Activated naive CD8-positive, alpha-beta T cell (primary cell): ENCODE results near the gene MRPS9.

Experiments used
- H3K27ac Mint-ChIP-seq: one replicate; pipeline ENCODE4 v1.8.0; 2021; ENCODE audit warnings: mixed read lengths
- H3K27me3 Mint-ChIP-seq: one replicate; pipeline ENCODE4 v1.8.0; 2021; ENCODE audit warnings: mixed read lengths
- H3K36me3 Mint-ChIP-seq: one replicate; pipeline ENCODE4 v1.8.0; 2021; ENCODE audit warnings: mixed read lengths
- H3K4me1 Mint-ChIP-seq: one replicate; pipeline ENCODE4 v1.8.0; 2021; ENCODE audit warnings: low read depth, mixed read lengths
- H3K4me3 Mint-ChIP-seq: one replicate; pipeline ENCODE4 v1.8.0; 2021; ENCODE audit warnings: mild to moderate bottlenecking, mixed read lengths
- H3K9me3 Mint-ChIP-seq: one replicate; pipeline ENCODE4 v1.8.0; 2021; ENCODE audit warnings: low read depth, mixed read lengths

The MRPS9 gene

DNA sequence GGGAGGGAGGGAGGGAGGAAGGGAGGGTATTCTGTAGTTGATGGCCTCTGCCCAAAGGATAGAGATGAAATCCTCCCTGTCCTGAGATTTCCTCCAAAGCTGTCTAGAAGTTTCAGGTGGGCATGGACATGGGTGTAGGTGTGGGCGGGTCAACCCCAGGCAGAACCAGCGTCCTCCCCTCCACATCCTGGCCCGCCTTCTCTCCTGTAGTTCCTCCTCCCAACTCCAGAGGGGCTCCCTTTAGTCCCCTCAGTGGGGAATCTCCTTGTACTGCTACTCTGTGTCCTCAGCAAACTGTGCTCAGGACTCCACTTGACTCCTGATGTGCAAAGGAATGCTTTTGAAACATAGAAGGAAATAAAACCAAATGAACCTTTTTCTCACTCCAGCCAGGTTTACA lies 88.1 kb downstream of the MRPS9 start:
- peaks cover 2% of the 10 kb centered on the region for H3K36me3 Mint-ChIP-seq
- no peak overlapping the region for H3K27ac Mint-ChIP-seq
- peaks cover 5% of the 10 kb centered on the region for H3K27me3 Mint-ChIP-seq
- no peaks in the 10 kb centered on the region for H3K4me1 Mint-ChIP-seq
- H3K4me3 Mint-ChIP-seq = no peak overlapping the region
- no peaks in the 10 kb centered on the region for H3K9me3 Mint-ChIP-seq

DNA sequence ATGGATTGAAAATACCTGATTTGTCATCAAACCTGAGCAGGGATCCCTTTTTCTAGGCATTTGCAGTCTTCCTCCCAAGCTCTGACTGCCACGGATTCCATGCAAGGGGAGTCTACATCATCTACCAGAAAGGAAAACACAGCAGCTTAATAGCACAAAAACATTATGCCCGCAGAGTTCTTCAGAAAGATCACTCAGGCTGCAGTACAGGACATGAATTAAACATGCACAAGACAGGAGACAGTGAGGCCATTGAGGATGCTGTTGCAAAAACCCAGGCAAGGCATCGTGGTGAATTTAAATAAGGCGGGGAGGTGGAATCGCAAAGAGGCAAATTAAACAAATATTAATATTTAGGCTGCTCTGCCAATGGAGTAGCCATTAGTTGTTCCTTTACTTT lies 88.5 kb downstream of the MRPS9 start:
- Mint-ChIP-seq H3K27ac (no peak overlapping the region), H3K36me3 (peaks cover 2% of the 10 kb centered on the region), H3K4me1 (no peaks in the 10 kb centered on the region), H3K9me3 (no peaks in the 10 kb centered on the region), H3K27me3 (peaks cover 5% of the 10 kb centered on the region), H3K4me3 (no peak overlapping the region)

DNA sequence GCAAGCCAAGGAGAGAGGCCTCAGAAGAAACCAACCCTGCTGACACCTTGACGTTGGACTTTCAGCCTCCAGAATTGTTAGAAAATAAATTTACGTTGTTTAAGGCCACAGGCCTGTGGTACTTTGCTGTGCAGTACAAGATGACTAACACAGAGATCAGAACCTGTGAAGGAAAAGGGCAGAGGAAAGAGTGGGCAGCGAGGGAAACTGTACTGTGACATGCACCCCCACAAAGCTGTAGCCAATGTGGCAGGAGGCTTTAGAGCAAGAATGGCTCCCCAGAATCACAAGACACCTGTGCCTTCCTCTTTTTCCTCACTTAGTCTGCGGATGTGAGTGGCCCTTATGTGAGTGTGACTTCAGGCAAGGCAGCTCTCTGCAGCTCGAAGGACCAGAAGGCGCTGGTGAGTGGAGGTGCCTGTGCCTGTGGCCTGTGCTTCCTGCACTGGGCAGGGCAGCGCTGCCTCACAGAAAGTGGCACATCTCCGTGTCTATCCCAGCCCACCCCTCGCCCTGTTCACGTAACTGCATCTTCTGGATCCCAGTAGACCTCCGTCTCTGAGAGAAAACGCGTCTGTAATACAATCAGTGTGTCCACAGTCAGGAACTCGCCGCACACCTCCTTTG lies 89.5 kb downstream of the MRPS9 start:
- no peak overlapping the region for H3K4me3 Mint-ChIP-seq
- no peak overlapping the region for H3K27ac Mint-ChIP-seq
- no peaks in the 10 kb centered on the region for H3K4me1 Mint-ChIP-seq
- H3K36me3 Mint-ChIP-seq = peaks cover 2% of the 10 kb centered on the region
- H3K27me3 Mint-ChIP-seq = peaks cover 5% of the 10 kb centered on the region
- H3K9me3 Mint-ChIP-seq = no peaks in the 10 kb centered on the region

DNA sequence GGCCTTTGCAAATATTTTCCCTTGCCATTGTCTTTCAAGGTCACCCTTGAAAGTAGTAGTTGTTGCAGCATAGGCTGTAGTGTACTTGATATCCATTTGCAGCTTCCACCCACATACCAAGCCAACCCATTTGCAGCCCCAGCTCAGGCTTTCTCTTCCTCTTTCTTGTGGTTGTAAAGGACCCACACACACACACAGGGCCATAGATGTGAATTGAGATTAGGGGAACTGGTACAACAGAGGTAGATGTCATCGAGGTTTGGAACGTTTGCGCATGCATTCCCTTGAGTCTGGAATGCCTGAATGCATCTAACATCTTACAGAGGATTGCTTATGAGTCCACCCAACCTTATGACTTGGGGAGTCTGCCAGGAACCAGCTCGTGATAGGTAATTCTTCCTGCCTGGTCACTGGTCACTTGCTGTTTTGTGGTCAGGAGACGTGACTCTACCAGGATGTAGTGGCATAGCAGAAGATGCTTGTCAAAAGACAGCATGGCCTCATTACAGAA lies 91.9 kb downstream of the MRPS9 start:
- no peak overlapping the region for H3K27ac Mint-ChIP-seq
- peaks cover 2% of the 10 kb centered on the region for H3K36me3 Mint-ChIP-seq
- peaks cover 5% of the 10 kb centered on the region for H3K27me3 Mint-ChIP-seq
- H3K9me3 Mint-ChIP-seq = no peaks in the 10 kb centered on the region
- no peak overlapping the region for H3K4me3 Mint-ChIP-seq
- no peaks in the 10 kb centered on the region for H3K4me1 Mint-ChIP-seq

DNA sequence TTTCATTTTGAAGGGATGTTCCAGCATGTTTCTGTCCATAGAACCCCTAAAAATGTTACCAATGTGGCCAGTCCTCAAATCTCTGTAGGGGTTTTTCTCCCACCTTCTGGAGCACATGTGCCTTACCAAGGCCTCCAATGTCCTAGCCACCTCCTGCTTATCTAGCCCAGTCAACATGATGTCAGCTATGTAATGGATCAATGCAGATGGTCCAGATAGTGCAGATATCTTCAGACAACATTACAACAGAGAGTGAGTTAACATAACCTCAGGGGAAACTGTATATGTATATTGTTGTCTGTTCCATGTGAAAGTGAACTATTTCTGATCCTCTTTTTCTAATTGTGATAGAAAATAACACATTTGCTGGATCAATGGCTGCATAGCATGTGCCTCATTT lies 92.7 kb downstream of the MRPS9 start:
- Mint-ChIP-seq H3K4me3 (no peak overlapping the region), H3K27ac (no peak overlapping the region), H3K36me3 (peaks cover 2% of the 10 kb centered on the region)

DNA sequence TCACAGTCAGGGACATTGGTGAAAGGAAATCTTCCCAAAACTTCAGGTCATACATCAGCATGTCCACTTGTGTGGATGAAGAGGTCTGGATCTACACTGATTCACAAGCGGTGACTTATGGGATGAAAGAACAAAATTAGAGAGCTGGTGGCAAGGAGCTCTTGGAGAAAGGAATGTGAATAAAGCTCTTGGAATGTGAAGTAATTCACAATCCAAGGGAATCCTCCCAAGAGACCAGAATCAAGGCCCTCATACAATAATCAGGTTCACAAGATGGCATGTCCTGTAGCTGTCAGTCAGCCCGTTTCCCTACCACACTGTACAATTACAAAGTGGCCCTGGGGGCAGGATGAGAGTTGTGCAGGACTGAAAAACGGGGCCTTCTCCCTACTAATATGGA lies 96.2 kb downstream of the MRPS9 start:
- Mint-ChIP-seq H3K4me3 (no peak overlapping the region), H3K27ac (no peak overlapping the region), H3K9me3 (no peaks in the 10 kb centered on the region), H3K27me3 (no peaks in the 10 kb centered on the region), H3K36me3 (no peaks in the 10 kb centered on the region), H3K4me1 (no peaks in the 10 kb centered on the region)

More for the DNA sequence above, 92.7 kb downstream of the MRPS9 start:
- H3K27me3 Mint-ChIP-seq = peaks cover 5% of the 10 kb centered on the region
- H3K9me3 Mint-ChIP-seq = no peaks in the 10 kb centered on the region
- H3K4me1 Mint-ChIP-seq = no peaks in the 10 kb centered on the region

DNA sequence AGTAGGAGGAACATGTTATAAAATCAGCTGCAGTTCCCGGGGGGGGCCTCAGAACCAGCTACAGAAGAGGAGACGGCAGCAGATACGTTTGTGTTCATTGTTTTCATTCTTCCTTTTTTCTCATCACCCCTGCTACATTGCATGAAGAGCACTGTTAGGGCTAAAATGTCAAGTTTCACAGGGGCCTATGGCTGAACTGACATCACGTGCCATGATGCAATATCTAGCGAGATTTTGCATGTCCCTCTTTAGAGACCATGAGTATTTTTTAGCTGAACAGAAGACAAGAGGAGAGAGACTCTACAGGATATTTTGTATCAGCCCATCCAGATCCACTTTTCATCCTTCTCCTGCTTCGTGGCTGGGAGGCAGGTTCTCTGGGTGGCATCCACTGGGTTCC lies 97.6 kb downstream of the MRPS9 start:
- Mint-ChIP-seq H3K36me3 (no peaks in the 10 kb centered on the region), H3K27me3 (peaks cover 2% of the 10 kb centered on the region), H3K4me3 (no peak overlapping the region), H3K4me1 (no peaks in the 10 kb centered on the region), H3K9me3 (no peaks in the 10 kb centered on the region), H3K27ac (no peak overlapping the region)

DNA sequence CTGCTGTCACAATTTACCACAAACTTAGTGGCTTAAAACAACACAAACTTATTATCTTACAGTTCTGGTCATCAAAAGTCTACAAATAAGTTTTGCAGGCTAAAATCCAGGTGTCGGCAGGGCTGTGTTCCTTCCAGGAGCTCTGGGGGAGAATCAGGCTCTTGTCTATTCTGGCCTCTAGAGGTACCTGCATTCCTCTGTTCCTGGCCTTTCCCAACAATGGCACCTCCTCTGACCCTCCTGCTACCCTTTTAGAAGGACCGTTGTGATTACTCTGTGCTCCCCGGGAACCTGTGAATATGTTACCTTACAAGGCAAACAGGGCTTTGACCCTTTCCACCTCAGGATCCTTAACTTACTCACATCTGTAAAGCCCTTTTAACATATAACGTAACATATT lies 98.5 kb downstream of the MRPS9 start:
- H3K4me3 Mint-ChIP-seq = no peak overlapping the region
- H3K9me3 Mint-ChIP-seq = no peaks in the 10 kb centered on the region
- no peaks in the 10 kb centered on the region for H3K36me3 Mint-ChIP-seq
- H3K27me3 Mint-ChIP-seq = peaks cover 2% of the 10 kb centered on the region
- no peaks in the 10 kb centered on the region for H3K4me1 Mint-ChIP-seq
- H3K27ac Mint-ChIP-seq = no peak overlapping the region

DNA sequence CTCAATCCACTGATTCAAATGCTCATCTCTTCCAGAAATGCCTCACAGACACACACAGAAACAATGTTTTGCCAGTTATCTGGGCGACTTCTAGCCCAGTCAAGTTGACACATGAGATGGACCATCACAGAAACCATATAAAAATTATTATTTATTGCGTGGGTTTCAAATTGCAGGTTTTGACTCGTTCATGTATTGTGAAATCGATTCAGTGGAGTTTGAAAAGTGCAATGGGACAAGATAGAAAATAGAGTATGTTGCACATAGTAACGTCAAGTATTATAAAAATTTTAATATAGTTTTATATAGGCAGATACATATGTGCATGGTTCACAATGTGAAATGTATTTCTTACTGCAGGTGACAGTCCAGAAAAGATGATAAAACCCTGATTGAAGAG lies 100.8 kb downstream of the MRPS9 start:
- Mint-ChIP-seq H3K27me3 (peaks cover 6% of the 10 kb centered on the region), H3K36me3 (no peaks in the 10 kb centered on the region), H3K4me3 (no peak overlapping the region), H3K4me1 (peaks cover 2% of the 10 kb centered on the region), H3K9me3 (no peaks in the 10 kb centered on the region), H3K27ac (no peak overlapping the region)

DNA sequence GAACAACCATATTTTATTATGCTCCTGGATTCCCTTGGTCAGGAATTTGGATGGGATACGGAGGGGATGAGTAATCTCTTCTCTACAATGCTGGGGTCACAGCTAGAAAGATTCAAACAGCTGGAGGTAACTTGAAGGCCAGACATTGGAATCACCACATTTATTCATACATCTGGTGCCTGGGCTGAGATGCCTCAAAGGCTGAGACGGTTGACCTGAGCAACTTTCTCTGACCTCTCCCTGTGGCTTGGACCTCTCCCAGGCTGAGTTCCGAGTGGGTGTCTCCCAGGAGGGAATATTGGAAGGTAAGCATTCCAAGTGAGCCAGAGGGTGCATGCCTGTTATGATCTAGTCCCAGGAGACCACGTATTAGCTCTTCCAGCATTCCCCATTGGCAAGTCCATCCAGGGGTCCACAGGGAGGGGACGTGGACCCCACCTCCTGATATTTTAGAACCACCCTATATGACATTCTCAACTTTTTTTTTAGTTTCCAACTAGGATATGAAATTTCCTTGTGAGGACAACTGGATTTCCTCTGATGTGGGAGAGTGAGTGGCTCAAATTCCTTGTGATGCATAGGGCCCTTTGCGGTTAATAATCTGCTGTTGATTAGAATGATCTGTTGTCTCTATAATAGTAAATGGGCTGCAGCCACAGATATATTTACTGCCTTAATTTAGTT lies 101.8 kb downstream of the MRPS9 start:
- Mint-ChIP-seq H3K36me3 (no peaks in the 10 kb centered on the region), H3K27ac (no peak overlapping the region), H3K4me1 (peaks cover 6% of the 10 kb centered on the region), H3K4me3 (no peak overlapping the region), H3K27me3 (peaks cover 10% of the 10 kb centered on the region), H3K9me3 (no peaks in the 10 kb centered on the region)

DNA sequence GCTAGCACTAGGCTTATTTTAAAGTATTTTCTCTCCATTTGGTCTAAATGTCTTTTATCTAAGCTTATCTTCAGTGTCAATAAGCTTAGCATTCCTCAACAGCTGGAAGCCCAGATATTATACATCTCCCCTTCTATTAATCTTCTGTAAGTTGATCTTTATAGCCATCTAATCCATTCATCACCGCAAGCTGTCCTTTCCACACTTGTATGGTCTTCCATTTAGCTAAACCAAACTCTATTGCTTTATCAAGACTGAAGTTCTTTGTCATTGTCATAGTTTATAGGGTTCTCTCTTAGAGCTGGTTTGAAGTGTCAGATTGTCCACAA lies 102.3 kb downstream of the MRPS9 start:
- Mint-ChIP-seq H3K27me3 (peaks cover 13% of the 10 kb centered on the region), H3K9me3 (no peaks in the 10 kb centered on the region), H3K4me1 (peaks cover 8% of the 10 kb centered on the region), H3K27ac (no peak overlapping the region), H3K4me3 (no peak overlapping the region), H3K36me3 (no peaks in the 10 kb centered on the region)

DNA sequence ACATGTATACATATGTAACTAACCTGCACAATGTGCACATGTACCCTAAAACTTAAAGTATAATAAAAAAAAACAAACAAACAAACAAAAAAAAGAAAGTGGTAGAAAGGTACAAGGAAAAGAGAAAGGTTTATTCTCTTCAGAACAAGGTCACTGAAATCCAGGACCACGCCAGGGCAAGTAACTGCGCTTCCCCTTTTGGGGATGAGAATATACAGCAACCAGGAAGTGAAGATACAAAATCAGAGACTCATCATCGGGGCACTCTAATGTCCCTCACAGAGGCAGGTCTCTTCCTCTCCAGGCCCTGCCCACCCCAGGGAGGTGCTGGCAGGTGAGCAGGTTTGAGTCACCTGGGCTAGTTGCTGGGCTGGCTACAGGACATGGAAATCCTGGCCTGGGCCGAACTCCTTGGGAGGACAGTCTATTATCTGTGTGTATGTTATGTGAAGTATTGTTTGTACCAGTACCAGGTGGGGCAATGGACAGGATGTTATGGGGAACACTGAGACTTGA lies 103.3 kb downstream of the MRPS9 start:
- H3K4me1 Mint-ChIP-seq = peaks cover 8% of the 10 kb centered on the region
- H3K4me3 Mint-ChIP-seq = peak overlapping the region; percentile 30
- H3K36me3 Mint-ChIP-seq = no peaks in the 10 kb centered on the region
- no peak overlapping the region for H3K27ac Mint-ChIP-seq
- peaks cover 13% of the 10 kb centered on the region for H3K27me3 Mint-ChIP-seq
- H3K9me3 Mint-ChIP-seq = no peaks in the 10 kb centered on the region

DNA sequence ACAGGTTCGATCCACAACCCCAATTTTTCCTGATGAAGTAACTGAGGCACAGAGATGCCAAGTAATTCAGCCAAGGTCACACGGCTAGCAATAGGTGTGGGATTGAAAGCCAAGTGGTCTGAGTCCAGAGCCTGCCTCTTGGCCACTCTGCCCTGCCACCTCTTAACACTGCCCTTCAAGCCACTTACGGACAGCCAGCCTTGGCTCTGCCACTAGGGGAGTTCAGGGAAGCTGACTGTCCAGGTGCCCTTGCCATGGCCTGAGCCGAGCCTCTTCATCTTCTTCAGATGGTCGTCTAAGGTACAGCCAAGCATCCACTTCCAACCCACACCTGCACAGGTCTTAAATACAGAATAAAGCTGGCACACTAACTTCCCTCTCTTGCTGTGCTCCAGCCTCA lies 104.4 kb downstream of the MRPS9 start:
- Mint-ChIP-seq H3K4me3 (no peak overlapping the region), H3K27ac (no peak overlapping the region), H3K4me1 (peaks cover 8% of the 10 kb centered on the region), H3K36me3 (no peaks in the 10 kb centered on the region), H3K9me3 (no peaks in the 10 kb centered on the region), H3K27me3 (peaks cover 17% of the 10 kb centered on the region)

DNA sequence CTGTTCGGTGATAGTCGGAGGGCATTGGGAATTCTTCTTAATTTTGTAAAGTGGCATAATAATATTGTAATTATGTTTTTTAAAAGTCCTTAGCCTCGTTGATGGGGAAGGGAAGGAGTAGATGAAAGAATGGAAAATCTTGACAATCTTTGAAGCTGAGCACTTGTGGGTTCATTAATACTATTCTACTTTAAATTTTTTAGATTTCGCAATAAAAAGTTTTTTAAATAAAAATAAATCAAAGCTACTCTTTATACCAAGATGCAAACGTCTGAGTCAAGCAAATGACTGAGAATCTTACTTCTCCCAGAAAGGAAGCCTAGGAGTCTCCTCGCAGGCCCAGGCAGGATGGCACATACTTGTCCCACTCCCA lies 105.2 kb downstream of the MRPS9 start:
- H3K4me3 Mint-ChIP-seq = peak overlapping the region; percentile 81
- H3K4me1 Mint-ChIP-seq = peaks cover 8% of the 10 kb centered on the region
- no peak overlapping the region for H3K27ac Mint-ChIP-seq
- H3K27me3 Mint-ChIP-seq = peaks cover 22% of the 10 kb centered on the region
- H3K9me3 Mint-ChIP-seq = no peaks in the 10 kb centered on the region
- H3K36me3 Mint-ChIP-seq = no peaks in the 10 kb centered on the region

DNA sequence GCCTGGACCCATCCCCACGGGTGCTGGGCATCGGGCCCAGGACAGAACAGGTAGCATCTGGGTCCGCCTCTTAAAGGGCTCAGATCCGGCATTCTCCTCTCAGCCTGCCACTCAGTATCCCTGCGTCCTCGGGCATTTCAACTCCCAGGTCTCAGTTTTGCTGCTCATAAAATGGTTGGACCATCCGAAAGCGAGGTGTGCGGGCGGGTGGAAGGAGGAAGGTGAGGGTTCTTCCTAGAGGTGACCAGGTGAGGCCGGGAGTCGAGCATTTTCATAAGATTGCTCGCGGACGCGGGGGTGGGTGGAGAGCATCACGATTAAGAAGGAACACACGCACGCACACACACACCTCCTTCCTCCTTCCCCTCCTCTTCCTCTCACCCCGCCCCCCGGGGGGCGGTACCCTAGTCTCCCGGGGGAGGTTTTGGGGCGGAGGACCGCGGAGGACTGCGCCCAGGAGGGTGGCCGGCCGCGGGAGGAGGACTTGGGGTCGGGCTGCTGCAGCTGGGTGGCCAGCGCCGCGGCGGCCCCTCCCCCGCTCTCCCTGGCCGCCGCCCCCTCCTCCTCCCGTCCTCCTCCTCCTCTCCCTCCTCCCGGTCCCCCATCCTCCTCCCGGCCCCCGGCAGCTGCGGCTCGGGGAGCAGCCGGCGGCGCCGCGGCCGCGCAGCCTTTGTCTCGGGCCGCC lies 105.7 kb downstream of the MRPS9 start:
- no peak overlapping the region for H3K27ac Mint-ChIP-seq
- H3K9me3 Mint-ChIP-seq = no peaks in the 10 kb centered on the region
- no peaks in the 10 kb centered on the region for H3K36me3 Mint-ChIP-seq
- H3K4me3 Mint-ChIP-seq = peak overlapping the region; percentile 81
- H3K27me3 Mint-ChIP-seq = peaks cover 23% of the 10 kb centered on the region
- H3K4me1 Mint-ChIP-seq = peaks cover 8% of the 10 kb centered on the region
